Measurements from ENCODE around the gene MVB12B.

MVB12B gene

DNA sequence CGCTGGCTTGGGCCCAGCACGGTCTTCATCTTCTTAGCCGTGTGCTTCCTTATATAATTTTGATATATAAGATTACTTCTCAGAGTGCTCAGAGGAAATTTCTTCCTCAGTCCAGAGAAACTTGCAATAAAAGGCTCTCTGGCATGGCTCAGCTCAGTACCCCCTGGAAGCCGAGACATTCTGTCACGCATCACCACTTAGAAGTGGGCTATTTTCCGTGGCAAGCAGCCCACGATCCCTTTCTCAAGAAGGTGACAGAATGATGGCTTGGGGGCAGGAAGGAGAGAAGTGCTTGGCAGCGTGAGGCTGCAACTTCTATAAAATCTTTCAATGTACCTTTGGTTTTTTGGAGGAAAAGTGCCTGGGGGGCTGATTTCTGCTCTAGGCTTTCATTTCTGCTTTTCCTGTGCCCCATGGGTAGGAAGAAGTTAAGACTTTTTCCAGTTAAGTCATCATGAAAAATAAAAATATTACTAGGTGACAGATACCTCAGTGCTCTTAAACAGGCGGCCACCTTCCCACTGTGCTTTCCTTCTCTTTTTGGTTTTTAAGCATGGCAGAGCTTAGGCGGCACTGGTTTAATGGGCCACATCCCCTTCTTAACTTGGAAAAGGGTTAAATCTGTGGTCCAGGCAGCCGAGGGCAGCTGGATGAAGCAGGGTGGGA lies 104.6 kb downstream of the MVB12B start:
- no peak for DNase-seq (ENCODE audit: low read depth)

DNA sequence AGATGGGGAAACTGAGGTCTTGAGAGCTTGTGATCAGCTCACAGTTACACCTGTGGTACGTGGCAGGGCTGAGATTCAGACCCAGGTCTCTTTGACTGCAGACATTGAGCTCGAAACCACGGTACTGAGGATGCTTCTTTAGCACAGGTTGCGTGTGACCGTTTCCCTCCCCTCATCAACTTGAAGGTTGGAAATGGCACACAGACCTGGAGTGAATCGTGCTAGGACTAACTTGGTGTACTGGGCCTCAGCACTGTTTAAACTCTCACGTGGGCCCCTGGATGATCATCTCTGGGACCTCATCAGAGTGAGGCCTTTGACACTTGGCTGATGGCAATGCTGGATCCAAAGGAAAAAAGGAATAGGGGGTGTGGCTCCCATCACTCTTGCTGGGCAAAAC lies 106.0 kb downstream of the MVB12B start:
- no peak for DNase-seq (ENCODE audit: low read depth)

DNA sequence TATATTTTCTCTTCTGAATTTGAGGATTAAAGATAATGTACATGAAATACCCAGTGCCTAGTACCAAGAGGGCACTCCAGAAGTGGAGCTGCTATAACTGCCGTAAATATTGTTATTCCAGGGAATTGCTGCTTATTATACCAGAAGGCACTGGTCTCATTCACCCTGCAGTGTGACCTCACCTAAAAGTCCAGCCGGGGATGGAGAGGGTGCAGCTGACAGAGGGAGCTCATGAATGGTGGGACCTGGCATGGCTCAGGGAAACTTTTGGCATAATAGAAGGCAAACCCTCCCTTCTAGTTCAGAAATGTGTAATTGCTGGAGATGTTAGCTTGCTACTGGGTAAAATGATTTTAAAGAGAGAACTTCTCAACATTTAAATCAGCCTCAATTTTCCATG lies 108.5 kb downstream of the MVB12B start:
- no peak for DNase-seq (ENCODE audit: low read depth)

DNA sequence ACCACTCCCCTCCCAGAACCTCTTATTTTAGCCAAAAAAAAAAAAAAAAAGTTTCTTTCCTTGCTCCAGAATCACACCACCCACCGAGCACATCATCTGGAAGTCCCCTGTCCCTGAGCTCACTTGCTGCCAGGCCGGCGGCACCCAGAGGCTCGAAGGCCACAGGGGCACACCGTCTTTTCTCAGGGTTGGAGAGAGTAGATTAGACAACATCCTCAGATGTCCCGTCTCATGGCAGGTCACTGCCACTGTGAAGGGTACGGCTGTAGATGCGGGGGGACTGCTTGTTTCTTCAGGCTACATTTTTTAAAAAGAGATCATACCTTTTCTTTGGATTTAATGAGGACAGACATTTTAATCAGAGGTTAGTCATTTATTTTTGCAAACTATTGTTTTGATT lies 109.0 kb downstream of the MVB12B start:
- no peak for DNase-seq (ENCODE audit: low read depth)

DNA sequence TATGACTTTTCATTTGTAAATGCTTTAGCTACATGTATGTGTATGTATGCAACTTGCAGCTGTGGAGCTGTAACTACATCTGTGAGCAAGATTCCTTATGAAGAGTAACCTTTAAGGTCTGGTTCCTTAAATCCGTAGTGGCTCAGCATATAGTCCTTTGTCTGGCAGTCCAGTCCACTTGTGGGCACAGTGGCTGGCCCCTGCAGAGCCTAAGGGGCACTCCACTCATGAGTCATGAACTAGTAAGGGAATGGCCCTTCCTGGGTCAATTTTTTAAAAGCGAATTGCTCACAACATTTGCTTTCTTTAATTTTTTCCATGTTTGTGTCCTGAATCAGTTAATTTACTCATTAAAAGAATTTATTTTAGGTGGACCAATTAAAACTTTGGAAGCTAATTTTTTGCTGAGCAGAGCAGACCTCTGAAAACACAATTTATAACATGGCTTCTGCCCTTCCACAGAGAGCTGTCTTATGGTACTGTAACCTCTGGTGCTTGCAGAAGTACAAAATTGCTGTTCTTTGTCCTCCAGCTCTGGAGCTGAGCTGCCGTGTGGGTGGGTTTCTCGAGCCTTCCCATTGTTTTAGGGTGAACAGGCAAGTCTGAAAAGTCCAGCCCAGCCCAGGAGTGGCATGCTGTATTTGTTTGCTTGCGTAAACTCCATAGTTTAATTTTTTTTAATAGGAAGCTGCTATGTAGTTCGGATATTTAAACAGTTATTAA lies 110.1 kb downstream of the MVB12B start:
- no peak for DNase-seq (ENCODE audit: low read depth)

DNA sequence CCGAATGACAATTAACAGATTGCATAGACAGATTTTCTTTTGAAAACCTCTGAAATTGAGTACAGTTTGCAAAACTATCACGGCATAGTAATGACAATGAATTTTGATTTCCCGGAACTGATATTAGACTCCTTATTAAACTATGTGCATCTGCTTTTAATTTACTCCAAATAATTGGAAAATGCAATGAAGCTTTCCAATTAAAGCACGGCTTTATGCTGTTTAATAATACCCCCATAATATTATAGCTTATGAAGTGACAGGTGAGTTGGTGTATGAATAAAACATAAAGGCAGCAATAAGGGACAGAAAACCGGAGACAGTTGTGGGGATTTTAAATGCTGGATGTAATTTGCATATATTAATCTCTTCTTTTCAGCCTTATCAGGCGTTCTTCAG lies 110.6 kb downstream of the MVB12B start:
- no peak for DNase-seq (ENCODE audit: low read depth)

DNA sequence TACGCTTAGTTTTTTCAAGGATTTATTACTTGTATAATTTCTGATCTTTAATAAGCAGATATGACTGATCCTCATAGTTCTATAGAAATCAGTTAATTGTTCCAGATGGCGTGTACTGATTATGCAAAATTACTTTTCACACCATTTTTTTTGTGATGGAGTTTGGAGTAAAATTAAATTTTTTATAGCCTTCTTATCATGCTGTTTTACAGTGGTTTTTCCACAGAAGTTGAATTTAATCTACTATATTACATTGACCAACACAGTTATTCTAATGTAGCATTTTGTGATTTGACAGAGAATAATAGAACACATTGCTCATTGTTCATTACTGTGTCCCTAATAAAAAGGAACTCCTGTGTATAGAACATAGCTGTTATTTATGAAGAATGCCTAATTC lies 111.1 kb downstream of the MVB12B start:
- no peak for DNase-seq (ENCODE audit: low read depth)

DNA sequence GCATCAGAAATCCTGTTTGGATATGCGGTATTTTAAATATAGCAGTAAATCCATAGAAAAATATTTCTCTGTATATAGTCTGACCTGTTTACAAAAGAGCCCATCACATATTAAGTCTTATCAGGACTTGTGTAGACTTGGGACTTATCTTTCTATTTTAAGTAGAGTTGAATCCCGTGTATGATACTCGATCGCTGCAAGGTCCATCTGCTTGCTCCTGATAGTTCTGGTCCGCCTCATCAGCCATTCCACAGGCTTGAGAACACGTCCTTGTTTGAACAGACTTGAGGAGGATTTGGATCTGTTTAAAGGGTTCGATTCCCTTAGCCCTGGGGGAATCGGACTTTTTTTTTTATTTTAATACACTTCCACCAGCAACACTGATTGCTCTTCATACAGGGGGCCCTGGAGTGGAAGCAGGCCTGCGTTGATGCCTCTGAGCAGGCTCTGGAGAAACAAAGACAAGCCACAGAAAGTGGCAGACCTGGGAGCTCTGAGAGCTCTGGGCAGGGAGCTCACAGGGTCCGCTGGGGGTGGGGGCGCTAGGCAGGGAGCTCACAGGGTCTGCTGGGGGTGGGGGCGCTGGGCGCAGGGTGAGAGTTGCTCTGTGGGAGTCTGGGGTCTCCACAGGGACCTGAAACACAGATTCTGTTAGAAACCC lies 112.2 kb downstream of the MVB12B start:
- no peak for DNase-seq (ENCODE audit: low read depth)

DNA sequence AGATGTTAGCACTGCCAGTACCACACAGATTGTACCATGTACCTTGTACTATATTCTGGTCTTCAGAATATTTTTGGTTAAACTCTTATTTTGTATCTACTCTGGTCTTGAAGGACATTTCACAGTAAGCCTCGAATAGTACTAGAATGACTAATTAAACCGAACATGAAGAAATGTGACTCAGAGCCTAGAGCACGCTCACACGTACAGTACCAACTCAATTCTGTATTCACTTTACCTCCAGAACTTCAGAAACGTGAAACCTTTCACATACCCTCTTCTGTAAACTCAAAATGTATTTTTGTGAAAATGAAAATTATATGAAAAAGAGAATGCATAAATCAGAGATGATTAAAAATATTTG lies 112.8 kb downstream of the MVB12B start:
- DNase-seq (ENCODE audit: low read depth): no peak

DNA sequence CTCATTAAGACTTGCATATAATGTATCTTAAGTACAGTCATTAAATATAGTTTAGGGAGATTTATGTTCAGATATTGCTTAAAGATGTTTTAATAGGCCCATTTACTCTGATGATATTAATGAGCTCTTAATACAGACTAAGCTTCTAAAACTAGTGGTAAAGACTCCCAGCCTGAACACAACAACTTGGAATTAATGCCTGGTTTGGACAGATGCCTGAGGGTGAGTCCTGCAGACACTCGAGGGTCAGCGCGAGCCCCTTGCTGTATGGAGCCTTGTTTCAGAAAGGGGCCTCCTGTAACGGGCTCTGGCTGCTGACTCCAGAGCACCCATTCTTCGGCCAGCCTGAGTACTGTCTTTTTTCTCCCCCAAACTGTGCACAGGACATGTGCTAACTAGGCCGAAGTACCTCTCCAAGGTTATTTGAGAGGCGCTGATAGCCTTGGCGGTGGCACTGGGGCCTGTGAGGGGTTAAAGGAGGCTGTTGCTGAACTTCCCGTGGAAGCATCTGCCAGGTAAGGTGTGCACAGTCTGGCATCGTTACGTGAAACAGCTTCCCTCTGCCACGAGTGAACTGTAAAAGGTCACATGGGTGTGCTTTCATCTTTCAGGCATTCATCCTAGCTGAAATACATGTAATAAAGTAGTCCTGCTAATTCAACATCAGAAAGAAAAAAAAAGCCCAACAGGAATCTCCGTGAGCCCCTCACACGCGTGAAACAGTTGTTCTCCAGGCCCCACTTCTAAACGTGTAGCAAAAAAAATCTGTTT lies 113.4 kb downstream of the MVB12B start:
- DNase-seq (ENCODE audit: low read depth): no peak

DNA sequence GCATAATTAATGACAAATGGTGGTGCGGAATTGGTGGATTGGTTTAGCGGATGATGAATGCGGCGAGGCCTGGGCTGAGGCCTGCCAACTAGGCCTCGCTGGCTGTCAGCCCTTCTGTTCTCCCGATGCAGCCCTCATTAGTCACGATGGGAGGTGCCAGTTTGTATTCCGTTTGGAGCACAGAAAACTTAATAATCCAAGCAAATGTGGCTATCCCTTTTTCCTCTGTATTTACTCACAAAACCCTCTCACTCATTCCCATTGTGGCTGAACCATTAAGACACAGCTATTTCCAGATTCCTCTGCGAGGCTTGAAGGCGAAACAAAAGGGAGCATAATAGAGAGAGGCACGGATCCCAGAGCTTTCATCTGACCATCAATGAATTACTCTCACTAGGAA lies 114.3 kb downstream of the MVB12B start:
- no peak for DNase-seq (ENCODE audit: low read depth)

DNA sequence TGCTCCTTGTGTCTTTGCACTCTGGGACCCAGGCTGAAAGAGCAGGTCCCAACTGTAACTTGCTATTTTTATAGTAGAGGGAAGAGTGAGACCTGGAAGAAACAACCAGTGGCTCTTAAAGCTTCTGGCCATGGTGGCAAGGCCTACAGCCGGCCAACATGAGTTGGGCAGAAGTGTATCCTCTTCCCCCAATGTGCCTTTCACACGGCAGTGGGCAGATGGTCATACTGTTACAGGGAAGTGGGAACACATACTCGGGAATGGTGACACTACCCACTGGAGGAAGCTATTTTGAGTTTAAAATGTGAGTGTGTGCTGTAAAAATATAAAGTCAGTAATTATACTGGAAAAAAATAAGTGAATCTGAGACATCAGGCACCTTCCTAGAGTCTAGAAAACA lies 116.0 kb downstream of the MVB12B start:
- no peak for DNase-seq (ENCODE audit: low read depth)

DNA sequence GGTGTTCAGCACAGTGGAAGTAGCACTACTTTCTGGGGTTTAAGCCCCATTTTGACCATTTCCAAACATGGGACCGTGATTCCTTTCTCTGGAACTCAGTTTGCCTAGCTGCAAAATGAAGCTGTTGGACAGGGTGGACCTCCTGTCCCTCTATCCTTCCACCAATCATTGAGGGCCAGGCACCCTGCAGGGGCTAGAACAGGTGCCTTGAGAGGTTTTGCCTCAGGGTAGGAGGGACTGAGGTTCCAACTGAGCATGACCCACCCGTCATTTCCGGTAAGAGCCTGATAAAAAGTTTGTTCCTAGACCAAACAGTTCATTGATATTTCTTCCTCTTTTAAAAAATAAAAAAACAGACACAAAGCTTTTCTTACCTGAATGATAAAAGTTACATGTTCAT lies 116.5 kb downstream of the MVB12B start:
- DNase-seq (ENCODE audit: low read depth): no peak

DNA sequence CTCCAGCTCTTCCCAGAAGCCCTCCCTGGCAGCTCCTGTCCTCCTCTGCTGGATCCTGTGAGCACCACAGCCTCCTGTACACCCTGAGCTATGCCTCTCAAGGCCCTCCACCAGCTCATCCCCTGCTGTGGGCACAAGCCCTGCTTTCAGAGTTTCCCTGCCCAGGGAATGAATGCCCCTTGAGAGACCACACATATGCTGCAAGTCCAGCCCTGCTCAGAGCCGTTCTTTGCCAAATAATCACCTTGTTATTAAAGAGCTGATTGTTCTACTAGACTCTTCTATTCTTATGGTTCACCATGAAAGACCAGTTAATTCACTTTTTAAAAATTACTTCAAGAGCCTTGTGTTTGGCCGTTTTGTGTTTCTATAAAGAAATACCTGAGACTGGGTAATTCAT lies 121.5 kb downstream of the MVB12B start:
- DNase-seq (ENCODE audit: low read depth): no peak

DNA sequence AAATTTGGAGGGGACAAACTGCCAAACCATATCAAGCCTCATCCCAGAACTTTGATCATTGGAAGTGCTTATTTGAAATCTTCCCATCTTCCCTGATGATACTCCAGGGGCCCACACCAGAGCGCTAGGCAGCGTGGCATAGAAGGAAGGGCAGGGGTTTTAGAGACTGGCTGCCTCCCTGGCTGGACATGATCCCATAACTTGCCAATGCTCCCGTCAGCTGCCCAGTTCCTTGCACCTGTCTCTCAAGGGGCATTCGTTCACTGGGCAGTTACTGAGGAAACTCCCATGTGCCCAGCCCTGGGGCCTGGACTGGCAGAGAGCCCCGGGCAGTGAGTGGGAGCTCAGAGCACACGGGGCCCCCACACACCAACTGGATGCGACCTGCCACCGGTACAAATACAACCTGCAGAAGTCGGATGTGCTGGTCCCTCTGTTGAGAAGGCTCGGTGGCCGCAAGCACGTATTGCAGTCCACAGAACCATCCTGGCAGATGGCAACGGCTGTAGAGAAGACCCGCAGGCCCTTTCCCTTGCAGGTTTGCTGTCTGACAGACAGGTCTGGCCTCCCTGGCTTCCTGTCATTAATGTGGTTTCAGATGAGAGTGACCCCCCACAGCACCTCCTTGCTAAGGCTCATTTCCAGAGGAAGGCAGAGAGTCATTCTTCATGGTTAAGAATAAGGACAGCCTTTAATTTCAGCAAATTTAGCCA lies 122.4 kb downstream of the MVB12B start:
- DNase-seq (ENCODE audit: low read depth): no peak

DNA sequence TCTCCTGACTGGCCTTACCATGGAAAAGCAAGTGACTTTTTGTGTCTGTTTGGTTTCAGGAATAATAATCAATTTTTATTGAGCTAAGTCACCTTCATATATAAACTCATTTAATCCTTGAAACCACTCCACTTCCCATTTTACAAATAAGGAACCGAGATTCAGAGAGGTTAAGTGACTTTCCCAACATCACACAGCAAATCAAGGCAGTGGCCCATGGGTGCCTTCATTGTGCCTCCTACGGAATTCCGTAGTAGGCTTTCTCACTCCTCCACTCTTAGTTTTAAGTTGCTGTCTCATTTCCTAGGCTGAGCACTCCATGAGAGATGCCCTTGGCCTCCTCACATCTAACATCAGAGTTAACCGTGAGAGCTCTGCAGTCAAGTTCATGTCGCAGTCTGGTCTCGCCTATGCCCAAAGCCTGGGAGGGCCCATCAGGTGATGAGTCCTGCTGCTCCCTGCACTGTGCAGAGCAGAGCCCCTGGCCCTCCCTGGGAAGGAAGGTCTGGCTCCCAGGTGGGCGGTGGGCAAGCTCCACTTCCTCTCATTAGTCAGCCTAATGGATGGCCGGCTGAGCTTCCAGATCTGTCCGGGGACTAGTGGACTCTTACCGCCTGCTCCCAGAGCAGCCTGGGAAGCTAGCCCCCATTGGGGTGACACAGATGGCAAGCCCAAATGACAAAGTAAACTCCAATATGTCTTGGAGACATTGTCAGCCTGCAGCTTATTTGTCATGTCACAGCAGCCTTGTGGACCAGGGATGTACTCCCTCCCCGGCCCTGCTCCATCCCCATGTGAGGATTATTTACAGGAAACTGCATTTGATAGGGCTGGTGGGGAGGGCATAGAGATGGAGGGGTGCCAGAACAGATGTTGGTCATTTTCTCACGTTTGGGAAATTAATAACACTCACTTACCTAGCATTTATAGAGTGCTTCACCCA lies 123.4 kb downstream of the MVB12B start:
- DNase-seq (ENCODE audit: low read depth): no peak

DNA sequence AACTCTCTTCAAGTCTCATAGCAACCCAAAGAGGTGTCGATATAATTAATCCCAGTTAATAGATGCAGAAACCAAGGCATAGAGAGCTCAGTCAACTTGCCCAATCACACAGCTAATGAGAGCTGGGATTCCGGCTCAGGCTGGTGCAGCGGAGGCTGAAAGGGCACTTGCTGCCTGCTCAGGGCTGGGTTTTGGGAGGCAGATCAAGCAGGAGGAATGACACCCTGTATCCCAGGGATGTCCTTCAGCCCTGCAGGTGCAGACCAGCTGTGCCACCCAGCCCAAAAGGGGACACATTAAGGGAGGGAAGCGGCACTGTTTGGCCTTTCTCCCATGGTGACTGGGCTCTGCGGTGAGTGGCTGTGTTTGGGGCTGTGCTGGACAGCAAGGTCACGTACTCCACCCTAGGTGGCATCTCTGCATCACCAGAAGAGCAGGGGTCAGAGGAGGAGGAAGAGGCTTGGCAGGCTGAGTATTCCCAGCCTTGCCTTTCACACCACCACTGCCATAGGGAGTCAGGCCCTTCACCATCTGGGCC lies 124.1 kb downstream of the MVB12B start:
- no peak for DNase-seq (ENCODE audit: low read depth)

DNA sequence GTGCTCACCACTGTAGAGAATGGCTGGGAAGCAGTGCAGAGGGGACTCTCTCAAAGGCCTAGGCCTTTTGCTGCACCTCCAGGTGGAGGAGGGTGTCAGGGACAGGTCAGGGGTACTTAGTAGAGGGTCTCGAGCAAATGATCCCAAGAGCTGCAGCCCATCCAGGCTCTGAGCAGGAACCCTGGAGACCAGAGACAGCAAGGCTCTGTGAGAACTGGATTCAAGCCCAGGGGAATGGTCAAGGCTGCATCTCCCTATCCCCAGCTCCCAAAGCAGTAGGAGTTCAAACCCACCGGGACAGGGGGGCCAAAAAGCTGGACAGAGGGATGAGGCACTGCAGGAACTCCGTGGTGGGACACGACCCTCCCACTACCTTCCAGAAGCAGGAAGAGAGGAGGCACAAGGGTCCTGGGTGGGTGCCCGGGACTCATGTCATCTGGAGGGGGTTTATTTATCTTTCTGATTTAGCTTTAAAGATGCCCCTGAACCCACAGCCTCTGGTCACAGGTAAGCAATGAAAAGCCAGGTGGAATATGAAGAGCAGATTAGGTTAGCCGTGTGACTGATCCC lies 124.8 kb downstream of the MVB12B start:
- DNase-seq (ENCODE audit: low read depth): no peak

DNA sequence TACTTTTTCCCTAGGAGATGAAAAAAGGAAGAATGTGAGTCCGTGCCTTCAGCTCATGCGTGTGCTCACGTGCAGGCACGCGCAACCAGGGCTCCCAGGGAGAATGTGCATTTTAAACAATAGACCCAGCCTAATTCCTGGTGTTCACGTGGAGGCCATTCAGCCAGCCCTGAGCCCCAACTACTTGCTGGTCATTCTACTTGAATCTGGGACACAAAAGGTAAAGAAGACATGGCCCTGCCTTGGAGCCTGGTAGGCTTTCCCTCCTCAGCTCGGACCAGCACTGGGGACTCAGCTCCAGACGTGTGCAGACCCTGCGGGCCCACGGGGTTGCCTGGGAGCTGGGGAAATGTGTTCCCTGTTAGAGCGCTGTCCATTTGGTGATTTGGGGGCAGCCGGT lies 125.5 kb downstream of the MVB12B start:
- DNase-seq (ENCODE audit: low read depth): no peak
